ENCODE results near the gene FAM241B.

FAM241B gene

DNA sequence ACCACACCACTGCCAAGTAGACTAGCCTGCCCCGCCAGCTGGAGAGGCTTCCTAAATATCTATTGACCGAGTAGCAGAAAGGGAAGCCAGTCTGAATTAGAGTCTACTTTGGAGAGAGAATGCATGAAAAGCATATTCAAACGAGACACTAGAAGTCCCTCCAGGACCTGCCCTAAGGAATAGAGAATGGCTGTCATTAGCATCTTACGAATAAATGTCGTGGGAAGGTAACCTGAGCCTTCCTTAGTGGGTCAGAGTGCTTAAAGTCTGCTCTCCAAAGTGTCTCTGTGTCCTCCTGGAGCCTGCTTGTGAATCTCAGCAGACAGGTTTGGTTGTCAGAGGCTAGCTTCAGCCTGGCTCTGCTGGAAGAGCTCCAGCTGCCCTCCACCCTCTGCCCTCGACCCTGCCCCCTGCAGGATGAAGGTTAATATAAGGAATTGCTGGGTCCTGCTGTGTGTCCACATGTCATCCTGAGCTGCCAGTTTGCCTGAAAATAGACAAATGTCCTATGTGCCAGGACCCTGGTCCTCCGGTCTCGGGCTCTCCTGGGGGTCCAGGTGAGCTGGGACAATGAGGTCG, 33.4 kb downstream of the FAM241B start:
- peaks cover 15% of the 10 kb centered on the region for H3K4me1 ChIP-seq
- no peaks in the 10 kb centered on the region for H3K9me3 ChIP-seq
- TF ChIP-seq, protein P1, sequence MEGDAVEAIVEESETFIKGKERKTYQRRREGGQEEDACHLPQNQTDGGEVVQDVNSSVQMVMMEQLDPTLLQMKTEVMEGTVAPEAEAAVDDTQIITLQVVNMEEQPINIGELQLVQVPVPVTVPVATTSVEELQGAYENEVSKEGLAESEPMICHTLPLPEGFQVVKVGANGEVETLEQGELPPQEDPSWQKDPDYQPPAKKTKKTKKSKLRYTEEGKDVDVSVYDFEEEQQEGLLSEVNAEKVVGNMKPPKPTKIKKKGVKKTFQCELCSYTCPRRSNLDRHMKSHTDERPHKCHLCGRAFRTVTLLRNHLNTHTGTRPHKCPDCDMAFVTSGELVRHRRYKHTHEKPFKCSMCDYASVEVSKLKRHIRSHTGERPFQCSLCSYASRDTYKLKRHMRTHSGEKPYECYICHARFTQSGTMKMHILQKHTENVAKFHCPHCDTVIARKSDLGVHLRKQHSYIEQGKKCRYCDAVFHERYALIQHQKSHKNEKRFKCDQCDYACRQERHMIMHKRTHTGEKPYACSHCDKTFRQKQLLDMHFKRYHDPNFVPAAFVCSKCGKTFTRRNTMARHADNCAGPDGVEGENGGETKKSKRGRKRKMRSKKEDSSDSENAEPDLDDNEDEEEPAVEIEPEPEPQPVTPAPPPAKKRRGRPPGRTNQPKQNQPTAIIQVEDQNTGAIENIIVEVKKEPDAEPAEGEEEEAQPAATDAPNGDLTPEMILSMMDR (IDR thresholded peaks at IDR 0.05; ENCODE audit: low read depth, low read length): 0 out of 2 replicates have a peak, but pooled peaks have one; percentile 22
- DNase-seq: no peak
- H3K4me3 ChIP-seq (ENCODE audit: low read depth, low read length): no peak overlapping the region
- H3K36me3 ChIP-seq: no peaks in the 10 kb centered on the region
- H3K27me3 ChIP-seq: no peaks in the 10 kb centered on the region

DNA sequence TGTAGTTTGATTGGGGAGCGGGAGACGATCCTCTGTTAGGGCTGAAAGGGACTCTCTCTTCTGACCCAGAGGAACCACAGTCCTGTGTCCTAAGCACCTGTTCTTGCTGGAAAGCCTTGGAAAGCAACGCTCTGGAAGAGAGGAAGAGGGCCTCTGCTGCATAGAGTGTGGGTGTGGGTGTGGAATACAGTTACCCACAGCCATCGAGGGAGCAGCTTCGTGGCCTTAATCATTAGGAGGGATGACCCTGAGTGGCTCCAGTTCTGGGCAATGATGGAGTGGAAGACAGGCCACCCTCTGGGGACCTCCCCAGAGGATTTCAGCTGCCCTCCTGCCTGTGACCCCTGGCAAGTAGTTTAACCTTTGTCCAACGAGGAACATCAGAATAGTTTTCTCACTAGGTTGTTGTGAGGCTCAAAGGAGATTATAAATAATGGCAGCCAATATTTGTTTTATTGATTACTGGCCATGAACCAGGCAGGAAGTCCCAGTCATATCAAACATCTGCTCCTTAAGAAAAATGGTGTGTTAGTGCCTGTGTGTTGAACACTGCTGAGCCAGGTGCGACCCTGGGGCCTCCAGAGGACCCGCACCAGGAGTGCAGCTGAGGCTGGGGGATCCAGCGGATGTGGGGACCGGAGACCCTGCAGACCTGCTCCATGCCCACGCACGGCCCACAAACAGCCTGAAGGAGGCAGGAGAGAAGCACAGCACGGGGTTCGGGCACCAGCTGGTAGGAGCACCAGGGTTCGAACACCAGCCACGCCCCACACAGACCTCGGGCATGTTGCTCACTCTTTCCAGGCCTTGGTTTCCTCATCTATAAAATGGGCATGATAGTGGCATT, 35.6 kb downstream of the FAM241B start:
- TF ChIP-seq, protein P1 (IDR thresholded peaks at IDR 0.05; ENCODE audit: low read depth, low read length): no peak
- Histone ChIP-seq H3K9me3 (no peaks in the 10 kb centered on the region), H3K4me3 (ENCODE audit: low read depth, low read length) (no peak overlapping the region), H3K27me3 (no peaks in the 10 kb centered on the region), H3K36me3 (no peaks in the 10 kb centered on the region), H3K4me1 (peaks cover 15% of the 10 kb centered on the region)
- DNase-seq: no peak

DNA sequence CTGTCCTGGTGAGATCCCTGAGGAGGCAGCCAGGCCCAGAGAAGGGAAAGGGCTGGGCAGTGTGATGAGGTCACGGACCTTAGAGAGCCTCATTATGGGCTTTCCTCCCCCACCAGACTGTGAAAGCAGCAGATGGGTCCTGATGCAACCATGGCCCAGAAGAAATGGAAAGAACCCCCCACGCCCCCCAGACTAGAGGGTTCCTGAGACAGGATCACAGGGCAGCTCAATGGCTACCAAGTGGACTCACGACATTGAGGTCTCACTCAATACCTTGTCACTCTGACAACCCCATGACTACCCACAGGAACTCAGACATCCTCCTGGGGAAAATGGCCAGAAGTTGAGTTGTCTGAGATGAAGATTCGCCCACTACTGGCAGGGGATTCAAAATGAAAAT, 36.7 kb downstream of the FAM241B start:
- DNase-seq: no peak
- no peaks in the 10 kb centered on the region for H3K36me3 ChIP-seq
- peaks cover 11% of the 10 kb centered on the region for H3K4me1 ChIP-seq
- TF ChIP-seq, protein P1 (IDR thresholded peaks at IDR 0.05; ENCODE audit: low read depth, low read length): no peak
- no peak overlapping the region for H3K4me3 ChIP-seq (ENCODE audit: low read depth, low read length)
- no peaks in the 10 kb centered on the region for H3K9me3 ChIP-seq
- no peaks in the 10 kb centered on the region for H3K27me3 ChIP-seq

DNA sequence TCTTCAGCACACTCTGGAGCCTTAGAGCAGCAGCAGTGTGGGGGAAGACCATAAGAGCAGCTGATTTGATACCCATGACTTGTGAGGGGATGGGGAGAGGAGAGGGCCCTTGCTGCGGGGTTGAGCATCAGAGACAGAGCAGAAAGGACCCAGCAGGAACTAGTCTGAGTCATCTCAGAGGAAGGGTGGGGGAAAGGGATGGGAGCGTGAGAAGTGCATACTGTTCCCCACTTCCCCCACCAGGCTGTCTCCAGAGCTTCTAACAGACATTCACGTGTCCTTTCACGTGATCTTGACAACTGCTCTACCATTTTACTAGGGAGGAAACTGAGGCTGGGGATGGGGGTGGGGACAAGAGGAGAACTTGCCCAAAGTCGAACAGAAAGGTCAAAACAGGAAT, 38.7 kb downstream of the FAM241B start:
- Histone ChIP-seq H3K4me1 (no peaks in the 10 kb centered on the region), H3K36me3 (no peaks in the 10 kb centered on the region), H3K9me3 (no peaks in the 10 kb centered on the region), H3K27me3 (no peaks in the 10 kb centered on the region), H3K4me3 (ENCODE audit: low read depth, low read length) (no peak overlapping the region)
- no peak for DNase-seq
- TF ChIP-seq, protein P1 (IDR thresholded peaks at IDR 0.05; ENCODE audit: low read depth, low read length): no peak

DNA sequence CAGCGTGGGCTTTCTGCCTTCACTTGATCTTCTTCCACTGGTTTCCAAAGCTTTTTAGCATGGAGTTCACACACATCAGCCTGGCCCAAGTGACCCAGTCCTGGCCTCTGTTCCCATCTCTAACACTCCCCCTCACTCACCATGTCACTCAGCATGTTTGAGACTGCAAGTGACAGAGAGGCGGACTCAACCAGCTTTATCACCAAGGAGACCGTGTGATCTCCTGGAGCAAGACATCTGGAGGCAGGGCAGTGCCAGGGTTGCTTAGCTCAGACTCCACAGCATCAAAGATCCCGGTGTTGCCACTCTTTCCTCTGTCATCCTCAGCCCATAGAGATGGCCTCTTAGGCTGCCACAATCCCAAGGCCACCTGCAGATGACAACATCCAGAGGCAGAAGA, 39.4 kb downstream of the FAM241B start:
- Histone ChIP-seq H3K4me3 (ENCODE audit: low read depth, low read length) (no peak overlapping the region), H3K4me1 (no peaks in the 10 kb centered on the region), H3K36me3 (no peaks in the 10 kb centered on the region), H3K9me3 (no peaks in the 10 kb centered on the region), H3K27me3 (no peaks in the 10 kb centered on the region)
- no peak for DNase-seq
- TF ChIP-seq, protein P1 (IDR thresholded peaks at IDR 0.05; ENCODE audit: low read depth, low read length): no peak

DNA sequence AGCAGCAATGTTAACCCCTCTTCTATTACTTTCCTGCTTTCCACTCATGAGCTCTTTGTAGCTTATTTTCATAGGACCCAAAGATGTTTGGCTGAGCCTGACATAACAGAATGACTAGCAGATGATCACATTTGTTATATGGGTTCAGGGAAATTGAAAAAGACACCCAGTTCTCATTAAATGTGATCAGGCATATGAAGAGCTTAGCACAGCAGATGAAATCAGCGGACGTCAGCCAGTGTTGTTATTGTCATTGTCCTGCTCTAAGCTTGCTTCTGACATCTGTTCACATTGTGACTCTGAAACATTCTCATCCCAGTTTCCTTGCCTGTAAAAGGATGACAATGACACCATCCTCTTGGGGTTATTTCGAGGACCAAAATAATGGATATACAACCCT, 43.5 kb downstream of the FAM241B start:
- no peaks in the 10 kb centered on the region for H3K4me1 ChIP-seq
- DNase-seq: no peak
- H3K9me3 ChIP-seq: no peaks in the 10 kb centered on the region
- H3K36me3 ChIP-seq: no peaks in the 10 kb centered on the region
- TF ChIP-seq, protein P1 (IDR thresholded peaks at IDR 0.05; ENCODE audit: low read depth, low read length): no peak
- H3K4me3 ChIP-seq (ENCODE audit: low read depth, low read length): no peak overlapping the region
- H3K27me3 ChIP-seq: 0 out of 2 replicates have a peak, but pooled peaks cover 5% of the 10 kb centered on the region
